Testis (tissue), 3 donors: ENCODE data around the gene CALY. TPM values are rescaled to one million over a fixed set of nuclear protein-coding genes. Genes with fewer than 3 reads are reported as not detected.

Source experiments
- DNase-seq: peaks from one replicate; pipeline ENCODE4 v3.0.0-alpha.2; 2019
- H3K27ac ChIP-seq, 2 donors: fragments of 200-600 bp; sonication (generic); one replicate each; pipeline ENCODE4 v1.5.1; 2019
- H3K27me3 ChIP-seq: fragments of 200-600 bp; sonication (generic); one replicate; pipeline ENCODE4 v1.5.1; 2019
- H3K36me3 ChIP-seq: fragments of 200-600 bp; sonication (generic); one replicate; pipeline ENCODE4 v1.5.1; 2017; ENCODE audit warnings: low read depth; ENCODE audit errors: missing control alignments
- H3K4me1 ChIP-seq: fragments of 200-600 bp; sonication (generic); one replicate; pipeline ENCODE4 v1.5.1; 2019
- H3K4me3 ChIP-seq, 2 donors: fragments of 200-600 bp; sonication (generic); one replicate each; pipeline ENCODE4 v1.5.1; 2017 to 2019
- H3K9me3 ChIP-seq: fragments of 200-600 bp; sonication (generic); one replicate; pipeline ENCODE4 v1.5.1; 2017
- POLR2A ChIP-seq: fragments of 450-650 bp; IDR thresholded peaks from one replicate; pipeline ENCODE4 v1.6.1; 2017; ENCODE audit warnings: antibody characterized with exemption, mild to moderate bottlenecking, moderate library complexity
- WGBS, 2 donors: methylation state at CpG; one replicate each; pipeline ENCODE4 v1.1.5; 2018; 5-methylcytosine and 5-hydroxymethylcytosine counted together
- intact Hi-C: fragments of 100-400 bp; cut with DNase I; formaldehyde crosslinking; loops from one replicate; pipeline ENCODE4 v1.15.1; 2023; ENCODE audit warnings: low total_unique reads
- polyA plus RNA-seq: library from polyadenylated mRNA; stranded (reverse); fragments of 350-450 nt; fragmentation: Illumina TruSeq; extraction: RNeasy Lipid Tissue Mini Kit (QIAGEN cat#74804); gene quantifications from one replicate; pipeline ENCODE4 v1.2.3, GENCODE V29; 2014; ENCODE audit warnings: low read depth, low replicate concordance; ENCODE audit not compliant: insufficient read depth
- total RNA-seq, 2 donors: library from RNA; depleted of rRNA; stranded (reverse); fragments of >200 nt; gene quantifications; one replicate each; pipeline ENCODE4 v1.2.3, GENCODE V29; 2016
- TF ChIP-seq, protein P1 (sequence below), 3 experiments: fragments of 450-650 bp in 2 of 3; fragments of 200-600 bp in 1 of 3; sonication (generic) in 1 of 3; IDR thresholded peaks; one replicate each; pipeline ENCODE4 v1.5.1; 2016 to 2019; ENCODE audit warnings: antibody characterized with exemption in 3 of 3, mild to moderate bottlenecking in 2 of 3, moderate library complexity in 1 of 3

The CALY gene
- total and polyA plus RNA-seq, 3 donors from 2014 or later: 4.9 to 35.5 (median 19.2) TPM

DNA sequence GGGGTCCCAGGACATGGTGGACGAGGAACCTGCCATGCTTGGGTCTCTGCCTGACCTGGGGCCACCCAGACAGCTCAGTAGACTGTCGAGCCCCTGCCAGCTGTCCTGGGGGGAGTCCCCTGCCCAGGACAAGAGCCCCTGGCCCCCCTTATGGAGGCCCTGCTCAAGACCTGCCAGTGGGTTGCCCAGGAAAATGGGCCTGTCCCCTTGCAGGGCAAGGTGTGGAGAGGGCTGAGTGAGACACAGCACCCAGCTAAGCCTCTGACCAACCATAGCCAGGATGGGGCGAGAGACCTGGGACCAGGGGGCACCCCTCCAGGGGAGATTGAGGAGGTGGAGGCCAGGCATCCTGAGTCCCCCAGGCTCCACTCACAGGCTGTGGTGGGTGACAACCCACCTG, 19.3 kb upstream of the CALY start:
- DNase-seq: no peak
- H3K27me3 ChIP-seq: no peaks in the 10 kb centered on the region

DNA sequence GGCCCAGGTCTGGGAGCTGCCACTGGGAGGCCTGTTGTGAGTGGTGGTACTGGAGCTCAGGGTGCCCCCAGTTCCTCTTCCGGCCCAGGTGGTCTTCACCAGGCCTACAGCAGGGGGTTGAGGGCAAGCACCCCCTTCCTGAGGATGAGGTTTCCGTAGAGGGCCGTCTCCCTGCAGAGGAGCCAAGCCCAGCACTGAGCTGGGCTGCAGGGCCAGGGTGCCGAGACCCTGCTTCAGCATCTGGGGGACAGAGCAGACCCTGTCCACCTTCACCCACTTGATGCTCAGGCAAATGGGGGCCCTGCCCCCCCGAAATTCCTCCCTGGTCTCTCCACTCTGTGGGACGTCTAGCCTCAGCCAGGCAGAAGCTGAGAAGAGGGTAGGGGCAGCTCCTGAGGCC, 18.6 kb upstream of the CALY start:
- no peaks in the 10 kb centered on the region for H3K27me3 ChIP-seq
- H3K9me3 ChIP-seq: no peaks in the 10 kb centered on the region
- H3K27ac ChIP-seq: no peak overlapping the region
- TF ChIP-seq, protein P1, sequence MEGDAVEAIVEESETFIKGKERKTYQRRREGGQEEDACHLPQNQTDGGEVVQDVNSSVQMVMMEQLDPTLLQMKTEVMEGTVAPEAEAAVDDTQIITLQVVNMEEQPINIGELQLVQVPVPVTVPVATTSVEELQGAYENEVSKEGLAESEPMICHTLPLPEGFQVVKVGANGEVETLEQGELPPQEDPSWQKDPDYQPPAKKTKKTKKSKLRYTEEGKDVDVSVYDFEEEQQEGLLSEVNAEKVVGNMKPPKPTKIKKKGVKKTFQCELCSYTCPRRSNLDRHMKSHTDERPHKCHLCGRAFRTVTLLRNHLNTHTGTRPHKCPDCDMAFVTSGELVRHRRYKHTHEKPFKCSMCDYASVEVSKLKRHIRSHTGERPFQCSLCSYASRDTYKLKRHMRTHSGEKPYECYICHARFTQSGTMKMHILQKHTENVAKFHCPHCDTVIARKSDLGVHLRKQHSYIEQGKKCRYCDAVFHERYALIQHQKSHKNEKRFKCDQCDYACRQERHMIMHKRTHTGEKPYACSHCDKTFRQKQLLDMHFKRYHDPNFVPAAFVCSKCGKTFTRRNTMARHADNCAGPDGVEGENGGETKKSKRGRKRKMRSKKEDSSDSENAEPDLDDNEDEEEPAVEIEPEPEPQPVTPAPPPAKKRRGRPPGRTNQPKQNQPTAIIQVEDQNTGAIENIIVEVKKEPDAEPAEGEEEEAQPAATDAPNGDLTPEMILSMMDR (IDR thresholded peaks at IDR 0.05): no peak
- no peak for TF ChIP-seq POLR2A
- intact Hi-C loops: no loop called here
- H3K36me3 ChIP-seq: no peaks in the 10 kb centered on the region
- 95 to 100% methylated on average over 1 to 6 of the region's 6 CpGs for whole genome bisulfite sequencing, 2 donors
- no peak for DNase-seq
- H3K4me3 ChIP-seq: no peak overlapping the region
- peaks cover 9% of the 10 kb centered on the region for H3K4me1 ChIP-seq

More for the DNA sequence above, 19.3 kb upstream of the CALY start:
- Histone ChIP-seq H3K36me3 (no peaks in the 10 kb centered on the region), H3K4me3 (no peak overlapping the region), H3K9me3 (no peaks in the 10 kb centered on the region), H3K4me1 (peaks cover 9% of the 10 kb centered on the region), H3K27ac (no peak overlapping the region)
- 97% methylated on average over 3 of the region's 3 CpGs; no CpG with 5 or more reads in 1 of the 2 donors for WGBS, 2 donors
- TF ChIP-seq, protein P1 (IDR thresholded peaks at IDR 0.05): no peak
- no peak for TF ChIP-seq POLR2A
- intact Hi-C loops: no loop called here

DNA sequence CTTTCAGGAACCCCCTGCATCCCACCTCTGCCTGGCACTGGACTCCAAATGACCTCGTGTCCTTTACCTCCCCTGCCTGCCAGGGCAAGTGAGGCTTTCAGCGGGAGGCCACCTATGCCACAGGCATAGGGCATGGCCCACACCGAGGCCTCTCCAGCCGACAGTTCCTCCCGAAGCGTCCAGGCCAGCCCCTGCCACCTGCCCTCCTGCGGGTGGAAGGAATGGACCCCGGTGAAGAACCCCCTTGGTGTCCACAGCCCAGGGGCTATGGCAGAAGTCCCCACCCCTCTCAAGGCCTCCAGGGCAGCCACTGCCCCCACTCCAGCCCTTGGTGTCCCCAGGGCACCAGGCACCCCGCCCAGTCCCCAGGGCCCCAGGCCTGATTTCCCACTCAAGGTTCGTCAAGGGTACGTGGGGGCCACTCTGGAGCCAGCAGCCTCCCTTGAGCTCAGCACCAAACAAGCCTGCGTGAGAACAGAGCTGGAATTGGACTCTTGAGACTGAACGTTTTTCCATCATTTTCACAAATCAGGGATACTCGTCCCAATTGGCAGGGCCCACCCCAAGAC, 18.1 kb upstream of the CALY start:
- Histone ChIP-seq H3K27ac (no peak overlapping the region), H3K27me3 (no peaks in the 10 kb centered on the region), H3K9me3 (no peaks in the 10 kb centered on the region), H3K4me3 (no peak overlapping the region), H3K4me1 (peaks cover 8% of the 10 kb centered on the region), H3K36me3 (no peaks in the 10 kb centered on the region)
- 87 to 96% methylated on average over 8 to 14 of the region's 14 CpGs for WGBS, 2 donors
- DNase-seq: no peak
- intact Hi-C loops: no loop called here
- TF ChIP-seq POLR2A: no peak
- TF ChIP-seq, protein P1 (IDR thresholded peaks at IDR 0.05): no peak

DNA sequence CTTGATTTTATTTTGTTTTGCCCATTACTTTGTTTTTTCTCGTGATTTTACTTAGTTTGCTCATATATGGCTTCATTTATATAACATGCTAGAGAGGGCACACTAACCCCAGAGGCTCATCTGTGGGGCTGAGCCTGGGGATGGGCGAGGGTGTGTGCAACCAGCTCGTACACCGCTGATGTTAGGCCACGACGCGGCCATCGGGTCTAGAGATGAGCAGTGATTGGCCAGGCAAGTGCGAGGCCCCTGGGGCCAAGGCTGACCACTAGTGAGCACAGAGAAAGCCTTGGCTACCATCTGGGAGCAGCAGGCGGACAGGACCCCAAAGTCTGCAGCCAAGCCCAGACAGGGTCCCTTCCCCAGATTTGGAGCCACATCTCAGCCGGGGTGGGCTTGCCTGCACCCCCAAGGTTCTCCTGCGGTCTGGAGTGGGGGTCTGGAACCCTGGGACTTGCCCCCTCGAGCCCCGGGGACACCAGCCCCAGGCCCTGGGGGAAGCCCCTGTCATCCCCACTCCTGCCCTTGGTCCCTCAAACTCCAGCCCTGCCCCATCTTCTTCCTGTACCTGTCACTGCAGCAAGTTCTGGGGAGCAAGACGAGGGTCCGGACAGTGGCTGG, 17.4 kb upstream of the CALY start:
- Histone ChIP-seq H3K4me1 (peaks cover 5% of the 10 kb centered on the region), H3K27ac (no peak overlapping the region), H3K27me3 (no peaks in the 10 kb centered on the region), H3K9me3 (no peaks in the 10 kb centered on the region), H3K36me3 (no peaks in the 10 kb centered on the region), H3K4me3 (no peak overlapping the region)
- TF ChIP-seq, protein P1 (IDR thresholded peaks at IDR 0.05): no peak
- TF ChIP-seq POLR2A: no peak
- no peak for DNase-seq
- intact Hi-C loops: no loop called here
- WGBS, 2 donors: 81 to 87% methylated on average over 15 to 16 of the region's 16 CpGs
